Stimulated activated naive CD4-positive, alpha-beta T cell (primary cell): ENCODE data around the gene INPP4B.
"Not testable (repeated sequence)": the region's sequence is repeated elsewhere in the genome, so short reads cannot be mapped to it uniquely, and the experiment has no call there.

Experiments used
- DNase-seq, 6 experiments: peaks; one replicate each; lab custom pipeline; 2025; lab: John Stamatoyannopoulos, UW

Gene INPP4B

DNA sequence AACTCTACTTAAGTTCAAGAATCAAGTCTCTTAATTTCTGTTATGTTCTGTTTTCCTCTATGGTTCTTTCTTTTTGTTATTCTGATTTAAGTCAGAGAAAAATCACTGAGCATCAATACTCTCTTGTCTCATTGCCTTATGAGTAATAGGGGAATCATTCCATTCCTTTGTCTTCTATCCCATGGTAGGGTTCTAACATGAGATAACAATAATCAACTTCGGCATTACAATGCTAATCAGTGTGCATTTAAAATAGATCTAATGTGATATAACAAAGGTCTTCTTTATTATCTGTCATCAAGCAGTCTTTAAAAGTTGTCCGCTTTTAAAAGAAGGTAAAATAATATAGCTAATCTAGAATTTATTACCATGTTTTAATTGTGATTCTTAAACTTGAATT lies 762.8 kb downstream of the INPP4B start:
- DNase-seq: no peak

DNA sequence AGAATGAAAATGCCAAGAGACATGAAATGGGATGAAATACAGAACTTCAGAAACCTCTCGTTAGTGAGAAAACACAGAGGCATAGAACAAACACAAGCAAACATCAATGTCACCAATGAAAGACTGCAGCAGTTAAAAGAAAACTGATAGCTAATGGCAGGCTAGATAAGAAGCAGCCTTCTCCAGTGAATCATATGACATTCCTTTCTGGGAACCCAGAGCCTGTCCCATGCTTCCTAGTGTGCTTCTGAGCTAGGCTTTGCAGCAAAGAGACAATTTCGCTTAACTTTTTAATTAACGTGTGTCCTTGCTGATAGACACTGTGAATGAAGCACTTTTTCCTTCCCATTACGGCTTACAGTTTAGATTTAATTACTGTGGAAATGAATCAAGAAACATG lies 765.1 kb downstream of the INPP4B start:
- DNase-seq: no peak

DNA sequence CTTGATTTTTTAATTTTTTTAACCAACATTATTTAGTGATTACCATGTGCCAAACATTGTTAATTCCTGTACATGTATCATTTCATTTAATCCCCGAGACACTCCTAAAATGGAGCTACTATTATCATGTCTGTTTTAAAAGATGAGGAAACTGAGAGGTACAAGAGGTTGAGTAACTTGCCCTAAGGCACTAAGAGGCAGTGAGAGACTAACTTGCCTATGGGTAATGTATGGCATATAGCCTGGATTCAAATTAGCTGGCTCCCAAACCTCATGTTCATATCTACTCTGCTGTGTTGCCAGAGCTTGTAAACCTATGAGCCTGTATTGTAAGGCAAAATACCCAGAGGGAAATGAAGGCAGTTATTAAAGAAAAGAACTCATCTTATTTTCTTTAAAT lies 766.1 kb downstream of the INPP4B start:
- no peak for DNase-seq

DNA sequence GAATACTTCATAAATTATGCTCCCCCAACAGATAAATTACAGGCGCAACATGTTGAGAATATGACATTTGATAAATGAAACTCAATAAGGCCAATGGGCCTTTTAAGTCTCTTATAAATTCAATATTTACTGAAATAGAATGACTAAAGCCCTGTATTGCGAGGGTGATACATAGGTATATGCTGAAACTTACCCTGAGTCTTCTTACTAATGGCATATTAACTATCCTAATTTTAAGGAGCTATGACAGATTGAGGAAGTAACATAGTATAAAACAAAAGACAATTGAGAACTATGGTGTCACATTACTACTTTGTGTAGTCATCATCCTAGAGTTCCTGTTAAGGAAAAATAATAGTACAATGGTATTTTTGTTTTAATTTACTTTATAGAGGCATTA lies 769.1 kb downstream of the INPP4B start:
- no peak for DNase-seq

DNA sequence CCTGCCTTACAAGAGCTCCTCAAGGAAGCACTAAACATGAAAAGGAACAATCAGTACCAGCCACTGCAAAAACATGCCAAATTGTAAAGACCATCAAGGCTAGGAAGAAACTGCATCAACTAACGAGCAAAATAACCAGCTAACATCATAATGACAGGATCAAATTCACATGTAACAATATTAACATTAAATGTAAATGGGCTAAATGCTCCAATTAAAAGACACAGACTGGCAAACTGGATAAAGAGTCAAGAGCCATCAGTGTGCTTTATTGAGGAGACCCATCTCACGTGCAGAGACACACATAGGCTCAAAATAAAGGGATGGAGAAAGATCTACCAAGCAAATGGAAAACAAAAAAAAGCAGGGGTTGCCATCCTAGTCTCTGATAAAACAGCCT lies 777.8 kb downstream of the INPP4B start:
- not testable (repeated sequence) for DNase-seq

DNA sequence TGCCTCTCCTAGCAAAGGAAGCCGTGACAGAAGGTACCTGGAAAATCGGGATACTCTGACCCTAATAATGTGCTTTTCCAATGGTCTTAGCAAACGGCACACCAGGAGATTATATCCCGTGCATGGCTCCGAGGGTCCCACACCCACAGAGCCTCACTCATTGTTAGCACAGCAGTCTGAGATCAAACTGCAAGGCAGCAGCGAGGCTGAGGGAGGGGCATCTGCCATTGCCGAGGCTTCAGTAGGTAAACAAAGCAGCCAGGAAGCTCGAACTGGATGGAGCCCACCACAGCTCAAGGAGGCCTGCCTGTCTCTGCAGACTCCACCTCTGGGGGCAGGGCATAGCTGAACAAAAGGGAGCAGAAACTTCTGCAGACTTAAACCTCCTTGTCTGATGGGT lies 779.5 kb downstream of the INPP4B start:
- not testable (repeated sequence) for DNase-seq

DNA sequence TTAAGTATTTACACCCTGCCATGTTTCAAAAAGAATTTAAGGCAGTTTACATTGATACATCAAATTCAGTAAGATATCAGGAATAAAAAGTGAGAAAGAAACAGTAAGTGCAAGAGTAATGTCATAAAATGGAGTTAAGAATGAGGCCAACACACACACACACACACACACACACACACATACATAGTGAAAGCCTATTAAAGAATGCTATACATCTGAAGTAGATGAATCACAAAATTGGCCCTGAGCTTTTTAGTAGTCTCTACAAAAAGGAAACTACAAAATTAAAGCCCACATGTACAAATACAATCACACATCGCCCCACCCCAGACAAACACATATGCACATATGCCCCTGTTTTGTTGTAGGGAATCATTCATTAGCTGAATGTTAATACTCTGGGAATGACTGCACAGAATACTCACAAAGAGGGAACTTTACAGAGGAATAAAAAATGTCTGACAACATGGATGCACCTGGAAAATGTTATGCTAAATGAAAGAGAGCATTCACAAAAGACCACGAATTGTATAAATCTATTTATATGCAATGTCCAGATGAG lies 780.9 kb downstream of the INPP4B start:
- DNase-seq: no peak

DNA sequence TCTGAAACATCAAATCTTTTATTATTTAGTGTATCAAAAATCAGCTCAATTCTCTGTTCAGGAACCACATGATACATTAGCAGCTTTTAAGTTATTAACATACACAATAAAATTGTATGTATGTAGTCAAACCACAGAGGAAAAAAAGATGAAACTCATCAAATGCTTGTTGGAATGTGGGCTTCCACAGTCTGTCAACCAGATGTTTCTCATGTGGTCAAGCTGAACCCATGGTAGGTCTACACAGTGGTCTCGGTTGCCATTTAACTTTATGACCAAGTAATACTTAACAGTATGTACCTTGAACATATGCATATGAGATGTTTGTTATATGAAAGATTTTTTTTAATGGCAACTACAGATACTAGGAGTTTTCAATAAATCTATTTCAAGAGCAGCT lies 781.9 kb downstream of the INPP4B start:
- no peak for DNase-seq

DNA sequence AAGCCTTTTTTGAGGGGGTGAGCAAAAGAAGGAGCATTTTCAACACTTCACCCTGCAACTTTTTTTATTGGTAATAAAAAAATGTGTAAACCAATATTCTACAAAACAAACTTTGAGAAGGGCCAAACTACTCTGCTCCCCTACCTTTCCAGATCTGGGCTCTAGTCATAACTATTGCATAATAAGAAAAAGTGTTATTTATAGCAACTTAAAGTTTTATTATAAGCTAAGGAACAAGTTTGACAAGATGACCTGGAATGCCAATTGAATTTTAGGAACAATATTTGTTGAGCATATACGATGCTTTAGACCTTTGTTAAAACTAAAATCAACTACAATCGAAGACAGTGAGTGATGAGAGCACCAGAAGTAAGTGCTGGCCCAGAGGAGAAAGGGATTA lies 800.1 kb downstream of the INPP4B start:
- DNase-seq: no peak

DNA sequence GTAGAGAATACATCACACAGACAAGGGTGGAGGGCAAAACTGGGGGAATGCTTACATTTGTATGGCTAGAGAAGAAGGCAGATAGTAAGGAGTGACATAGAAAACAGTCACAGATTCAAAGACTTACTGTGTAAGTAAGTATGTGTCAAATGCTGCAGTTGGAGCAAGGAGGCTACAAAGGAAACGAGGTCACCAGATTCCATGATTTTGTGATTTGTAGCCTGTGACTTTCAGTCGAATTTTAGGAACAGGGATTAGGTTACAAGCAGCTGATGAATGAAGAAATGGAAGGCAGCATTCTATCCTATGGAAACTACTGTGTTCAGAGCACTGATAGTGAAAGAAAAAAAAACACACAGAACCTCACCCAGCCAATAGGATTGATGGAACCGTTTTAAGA lies 801.8 kb downstream of the INPP4B start:
- DNase-seq: no peak

DNA sequence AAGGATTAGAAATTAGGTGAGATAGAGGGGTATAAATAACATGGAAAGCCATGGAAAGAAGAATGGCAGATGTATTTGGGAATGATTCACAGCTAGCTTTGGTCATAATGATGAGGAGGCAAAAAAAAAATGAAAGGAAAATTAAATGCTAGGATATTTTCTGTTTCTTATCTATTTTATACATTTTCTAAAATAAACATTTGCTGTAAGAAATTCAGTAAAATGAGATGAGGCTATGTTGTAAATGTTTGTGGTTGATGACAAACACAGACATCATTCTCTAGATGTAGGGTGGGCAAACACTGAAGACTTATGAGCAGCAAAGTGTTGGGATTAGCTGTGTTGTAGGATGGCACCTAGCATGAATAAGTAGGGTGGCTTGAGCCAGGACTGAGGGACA lies 802.6 kb downstream of the INPP4B start:
- no peak for DNase-seq

DNA sequence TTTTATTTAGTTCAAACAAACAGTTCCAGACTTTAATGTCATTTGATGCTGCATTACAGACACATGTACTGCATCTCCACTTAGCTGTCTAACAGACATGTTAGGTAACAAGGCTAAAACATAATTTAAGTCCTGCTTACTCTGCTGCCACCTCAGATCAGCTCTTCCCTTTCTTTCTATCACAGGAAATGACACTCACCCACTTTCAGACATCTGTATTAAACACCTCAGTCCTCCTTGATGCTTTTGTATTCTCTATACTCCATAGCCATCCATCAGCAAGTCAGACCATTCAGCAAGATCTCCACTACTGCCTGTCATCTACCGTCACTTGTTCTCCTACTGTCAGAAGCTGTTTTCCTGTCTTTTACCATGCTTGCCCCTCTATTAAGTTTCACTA lies 804.3 kb downstream of the INPP4B start:
- no peak for DNase-seq

DNA sequence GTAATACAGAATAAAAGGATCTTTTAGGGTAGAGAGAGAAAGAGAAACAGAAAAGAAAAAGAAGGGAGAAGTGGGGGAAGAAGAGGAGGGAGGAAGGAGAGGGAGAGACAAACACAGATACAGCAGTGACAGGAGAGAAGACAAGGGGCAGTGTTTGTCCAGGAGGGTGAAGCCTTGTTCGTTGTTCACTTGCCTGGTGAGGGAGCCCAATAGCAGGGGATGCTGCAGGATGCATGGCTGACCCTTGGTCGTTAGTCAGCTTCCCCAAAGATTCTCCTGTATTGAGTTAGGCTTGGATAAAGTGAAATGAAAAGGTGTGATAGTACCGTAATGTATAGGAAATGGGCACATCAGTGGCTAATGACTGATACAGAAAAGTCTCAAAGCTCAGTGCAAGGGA lies 806.1 kb downstream of the INPP4B start:
- no peak for DNase-seq

DNA sequence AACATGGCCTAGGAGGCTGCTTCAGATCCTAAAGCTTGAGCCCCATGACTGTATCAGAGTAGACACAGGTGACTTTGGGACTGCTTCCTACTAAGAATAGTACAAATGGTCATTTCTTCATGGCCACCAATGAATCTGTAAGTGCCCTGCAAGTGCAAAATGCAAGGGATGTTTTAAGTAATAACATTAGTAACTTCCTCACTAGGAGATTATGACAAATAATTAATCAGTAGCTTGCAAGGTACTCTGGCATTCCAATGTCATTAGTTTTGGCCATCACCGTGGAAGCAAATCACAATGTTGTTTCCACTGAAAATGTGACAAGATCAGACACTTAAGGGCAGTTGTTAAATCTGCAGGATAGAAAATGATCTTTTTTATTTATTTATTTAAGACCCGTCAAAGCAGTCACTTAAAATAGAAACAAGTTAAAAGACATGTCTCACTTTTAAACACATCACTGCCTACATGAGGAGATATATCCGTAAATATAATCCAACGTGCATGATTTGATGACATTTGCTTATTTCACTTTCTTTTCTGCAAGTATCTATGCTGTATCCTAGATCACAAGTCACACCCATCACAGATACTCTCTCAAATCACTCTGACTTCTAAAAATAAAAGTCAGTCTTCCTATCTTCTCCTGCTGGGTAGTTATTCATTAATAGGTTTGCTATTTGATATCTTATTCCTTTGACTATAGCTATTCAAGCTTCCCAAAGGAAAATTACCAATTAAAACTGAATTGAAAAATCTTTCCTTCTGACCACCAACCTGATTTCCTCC lies 809.1 kb downstream of the INPP4B start:
- DNase-seq: no peak

DNA sequence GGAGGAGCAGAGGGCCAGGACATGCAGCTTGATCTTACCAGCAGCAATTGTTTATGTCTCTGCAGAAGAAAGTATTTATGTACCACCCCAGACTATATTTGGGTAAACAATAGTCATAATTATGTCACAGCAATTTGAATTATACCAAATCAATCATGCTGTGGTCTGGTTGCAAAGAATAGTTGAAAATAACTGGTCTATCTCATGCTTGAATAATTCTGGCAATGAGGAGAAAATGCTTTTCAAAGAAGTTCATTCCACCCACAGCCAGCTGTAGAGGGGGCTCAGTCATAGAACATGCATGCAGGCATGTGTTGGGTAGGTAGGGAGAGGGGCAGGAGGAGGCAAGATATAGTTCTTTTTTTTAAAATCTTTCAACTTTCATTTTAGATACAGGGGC lies 810.5 kb downstream of the INPP4B start:
- no peak for DNase-seq

DNA sequence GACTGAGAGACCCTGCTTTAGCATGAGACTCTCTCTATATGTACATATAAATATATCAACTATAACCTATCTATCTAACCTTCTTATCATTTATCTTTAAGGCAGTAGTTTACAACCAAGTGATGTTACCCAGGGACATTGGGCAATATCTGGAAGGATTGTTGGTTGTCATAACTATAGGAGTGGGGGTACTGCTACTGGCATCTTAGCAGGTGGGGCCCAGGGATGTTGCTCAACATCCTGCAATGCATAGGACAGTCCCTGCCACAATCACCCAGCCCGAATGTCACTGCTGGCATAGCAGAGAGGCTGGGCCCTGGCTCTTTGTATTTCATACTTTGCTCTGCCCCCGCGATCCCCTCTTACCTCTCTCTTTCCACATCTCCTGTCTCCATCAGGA lies 812.0 kb downstream of the INPP4B start:
- no peak for DNase-seq

DNA sequence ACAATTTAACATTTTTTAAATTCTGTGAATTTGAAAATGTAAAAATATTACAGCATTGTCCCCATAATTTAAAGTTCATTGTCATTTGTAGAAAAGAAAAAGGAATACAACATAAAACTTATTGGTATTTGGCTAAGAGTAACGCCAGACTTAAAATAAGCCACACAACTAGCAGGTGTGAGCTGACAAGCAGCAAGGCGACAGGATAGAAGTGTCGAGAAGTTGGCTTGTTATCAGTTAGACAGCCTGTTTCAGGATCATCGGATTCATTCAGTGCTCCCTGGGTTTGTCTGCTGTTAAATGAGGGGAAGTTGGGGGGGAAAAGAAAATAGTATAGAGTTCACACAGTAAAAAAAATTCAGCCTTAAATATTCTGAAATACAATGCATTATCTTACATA lies 816.1 kb downstream of the INPP4B start:
- no peak for DNase-seq

DNA sequence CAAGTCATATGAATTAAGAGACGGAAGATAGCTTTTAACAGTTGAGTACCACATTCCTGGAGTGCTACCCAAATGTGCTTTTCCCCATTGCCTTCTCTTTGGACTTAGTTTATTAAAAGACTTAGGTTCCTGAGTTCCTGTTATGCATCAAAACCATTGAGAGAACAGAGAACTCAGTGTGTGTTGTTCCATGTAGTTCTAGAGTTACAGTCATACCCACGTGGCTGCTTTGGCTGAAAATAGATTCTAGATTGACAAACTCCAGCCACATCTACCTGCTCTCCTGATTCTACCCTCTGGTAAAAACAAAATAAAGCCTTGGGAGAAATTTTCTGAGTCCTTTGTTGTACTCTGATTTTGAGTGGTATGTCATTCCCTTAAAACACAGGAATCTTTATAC lies 824.3 kb downstream of the INPP4B start:
- DNase-seq: no peak

DNA sequence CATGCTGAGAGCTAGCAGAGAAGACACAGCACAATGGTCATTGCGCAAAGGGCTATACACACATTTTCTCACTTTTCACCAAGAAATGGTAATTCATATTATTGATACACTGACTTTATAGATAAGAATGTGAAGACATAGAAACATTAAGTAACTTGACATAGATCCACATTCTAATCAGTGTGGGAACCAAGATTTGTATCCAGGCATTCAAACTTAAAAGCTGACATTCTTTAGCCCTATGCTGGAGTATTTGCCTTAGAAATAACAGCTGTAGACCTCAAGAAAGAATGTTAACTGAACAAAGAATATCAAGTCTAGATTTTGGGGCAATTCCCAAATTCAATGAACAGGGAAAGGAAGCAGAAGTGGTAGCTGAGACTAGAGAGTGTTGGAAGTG lies 824.9 kb downstream of the INPP4B start:
- no peak for DNase-seq

DNA sequence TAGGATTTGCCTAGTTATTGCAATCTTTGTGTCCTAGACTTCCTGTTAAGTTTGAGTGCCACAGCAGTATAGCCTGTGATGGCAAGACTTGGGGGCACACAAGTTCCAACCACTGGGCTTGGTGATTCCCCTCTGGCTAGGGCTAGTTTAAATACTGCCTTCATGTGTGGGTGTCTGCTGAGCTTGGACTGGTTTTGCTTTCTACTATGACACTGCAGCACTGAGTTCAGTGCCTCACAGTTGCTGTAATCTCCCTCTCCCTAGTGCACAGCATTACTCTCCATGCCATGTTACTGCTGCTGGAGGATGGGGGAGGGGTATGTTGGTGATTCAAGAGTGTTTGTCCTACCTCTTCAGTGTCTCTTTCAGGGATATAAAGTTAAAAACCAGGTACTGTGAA lies 830.1 kb downstream of the INPP4B start:
- no peak for DNase-seq

DNA sequence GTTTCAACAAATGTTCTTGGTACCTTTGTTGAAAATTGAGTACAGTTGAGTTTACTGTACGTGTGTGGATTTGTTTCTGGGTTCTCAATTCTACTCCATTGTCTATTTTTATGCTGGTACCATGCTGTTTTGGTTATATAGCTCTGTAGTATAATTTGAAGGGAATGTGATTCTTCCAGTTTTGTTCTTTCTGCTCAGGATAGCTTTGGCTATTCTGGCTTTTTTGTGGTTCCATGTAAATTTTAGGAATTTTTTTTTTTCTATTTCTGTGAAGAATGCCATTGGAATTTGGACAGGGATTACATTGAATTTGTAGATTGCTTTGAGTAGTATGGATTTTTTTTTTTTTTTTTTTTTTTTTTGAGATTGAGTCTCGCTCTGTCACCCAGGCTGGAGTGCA lies 836.4 kb downstream of the INPP4B start:
- DNase-seq: no peak

DNA sequence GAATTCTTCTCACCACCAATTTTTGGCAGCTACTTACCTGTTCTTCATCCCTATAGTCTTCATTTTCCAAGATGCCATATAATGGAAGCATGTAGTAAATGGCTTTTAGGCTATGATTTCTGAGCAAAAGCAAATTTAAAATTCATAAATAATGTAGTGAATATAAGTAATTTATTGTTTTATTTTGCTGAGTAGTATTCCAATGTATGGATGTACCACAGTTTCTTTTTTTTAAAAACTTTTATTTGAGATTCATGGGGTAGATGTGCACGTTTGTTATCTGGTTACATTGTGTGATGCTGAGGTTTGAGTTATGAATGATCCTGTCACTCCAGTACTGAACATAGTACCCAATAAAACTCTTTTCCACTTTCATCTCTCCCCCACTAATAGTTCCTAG lies 840.6 kb downstream of the INPP4B start:
- DNase-seq: no peak

DNA sequence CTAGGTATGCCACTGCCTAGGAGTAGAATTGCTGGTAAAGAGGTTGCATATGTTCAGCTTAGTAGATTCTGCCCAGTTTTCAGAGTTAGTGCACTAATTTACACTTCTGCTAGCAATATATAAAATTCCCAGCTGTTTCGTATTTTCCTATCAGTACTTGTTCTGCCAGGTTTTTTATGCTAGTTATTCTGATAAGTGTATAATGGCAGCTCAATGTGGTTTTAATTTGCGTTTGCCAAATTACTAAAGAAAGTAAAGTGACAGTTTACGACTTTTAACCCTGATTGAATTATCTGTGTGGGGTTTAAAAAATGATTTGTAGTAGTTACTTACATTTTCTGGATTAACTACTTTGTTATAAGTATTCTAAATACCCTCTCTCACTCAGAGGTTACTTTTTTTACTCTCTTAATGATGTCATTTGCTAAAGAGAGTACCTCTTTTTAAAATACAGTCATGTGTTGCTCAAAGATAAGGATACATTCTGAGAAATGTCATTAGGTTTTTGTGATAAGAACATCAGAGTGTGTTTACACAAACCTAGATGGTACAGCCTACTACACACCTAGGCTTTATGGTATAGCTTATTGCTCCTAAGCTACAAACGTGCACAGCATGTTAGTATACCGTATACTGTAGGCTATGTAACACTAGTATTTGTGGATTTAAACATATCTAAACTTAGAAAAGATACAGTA lies 846.5 kb downstream of the INPP4B start:
- DNase-seq: no peak

DNA sequence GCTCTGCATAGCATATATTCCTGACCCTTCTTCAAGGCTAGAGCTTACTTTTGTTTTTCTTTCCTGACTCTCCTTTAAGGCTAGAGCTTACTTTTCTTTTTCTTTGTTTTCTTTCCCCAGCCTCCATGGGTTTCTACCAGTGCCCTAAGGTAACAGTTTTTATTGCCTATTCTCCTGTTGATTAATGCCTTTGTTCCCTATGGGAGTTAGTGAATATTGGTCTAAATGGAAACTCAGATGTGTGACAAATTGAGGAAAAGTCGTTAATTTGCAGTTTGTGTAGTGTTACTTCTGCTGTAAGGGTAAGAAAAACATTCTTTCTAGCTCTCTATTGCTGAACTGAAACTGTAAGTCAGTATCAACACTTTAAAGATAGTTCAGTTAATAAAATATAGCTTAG lies 851.0 kb downstream of the INPP4B start:
- no peak for DNase-seq
